Cardiac ventricle fibroblast (primary cell): ENCODE measurements around the gene PCDHGA9. TPM values are rescaled to one million over a fixed set of nuclear protein-coding genes. Genes with fewer than 3 reads are reported as not detected.

Experiments
- total RNA-seq: library from RNA; depleted of rRNA; stranded (reverse); fragments of >200 nt; gene quantifications from 2 replicates; pipeline ENCODE4 v1.2.3, GENCODE V29; 2015

The PCDHGA9 gene
- total RNA-seq, 1 donor from 2014 or later, result 6.2 TPM

DNA sequence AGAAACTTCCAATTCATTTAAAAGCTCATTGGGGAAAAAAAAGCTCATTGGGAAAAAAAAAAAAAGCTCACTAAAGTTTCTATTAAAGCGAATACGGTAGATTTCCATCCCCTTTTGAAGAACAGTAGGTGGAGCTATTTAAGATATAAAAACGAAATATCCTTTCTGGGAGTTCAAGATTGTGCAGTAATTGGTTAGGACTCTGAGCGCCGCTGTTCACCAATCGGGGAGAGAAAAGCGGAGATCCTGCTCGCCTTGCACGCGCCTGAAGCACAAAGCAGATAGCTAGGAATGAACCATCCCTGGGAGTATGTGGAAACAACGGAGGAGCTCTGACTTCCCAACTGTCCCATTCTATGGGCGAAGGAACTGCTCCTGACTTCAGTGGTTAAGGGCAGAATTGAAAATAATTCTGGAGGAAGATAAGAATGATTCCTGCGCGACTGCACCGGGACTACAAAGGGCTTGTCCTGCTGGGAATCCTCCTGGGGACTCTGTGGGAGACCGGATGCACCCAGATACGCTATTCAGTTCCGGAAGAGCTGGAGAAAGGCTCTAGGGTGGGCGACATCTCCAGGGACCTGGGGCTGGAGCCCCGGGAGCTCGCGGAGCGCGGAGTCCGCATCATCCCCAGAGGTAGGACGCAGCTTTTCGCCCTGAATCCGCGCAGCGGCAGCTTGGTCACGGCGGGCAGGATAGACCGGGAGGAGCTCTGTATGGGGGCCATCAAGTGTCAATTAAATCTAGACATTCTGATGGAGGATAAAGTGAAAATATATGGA, 27.9 kb downstream of the PCDHGA9 start, which contains the start of gene PCDHGA12:
TSS of gene PCDHGA12 (plus strand) at position 176 of the 782 bp plus-strand sequence. CDS start at position 429, 253 bp downstream.

Other genes with a start within 250 kb of the PCDHGA9 start
- gene PCDHB7, start 230.1 kb upstream of the PCDHGA9 start, total RNA-seq, result 1.2 and 1.3 TPM in 2 replicates
- 0.12 and 1.1 TPM in 2 replicates for gene PCDHB8, start 225.0 kb upstream of the PCDHGA9 start, total RNA-seq
- 0.81 and 1.0 TPM in 2 replicates for gene PCDHB16, start 220.4 kb upstream of the PCDHGA9 start, total RNA-seq
- gene PCDHB9, start 215.6 kb upstream of the PCDHGA9 start, total RNA-seq, result 0.56 and 1.0 TPM in 2 replicates
- gene PCDHB10, start 210.4 kb upstream of the PCDHGA9 start, total RNA-seq, result 0.56 and 1.2 TPM in 2 replicates
- 0.34 and 0.62 TPM in 2 replicates for gene PCDHB11, start 203.2 kb upstream of the PCDHGA9 start, total RNA-seq
- gene PCDHB12, start 194.1 kb upstream of the PCDHGA9 start, total RNA-seq, result 0.29 and 0.56 TPM in 2 replicates
- 1.4 and 1.7 TPM in 2 replicates for gene PCDHB13, start 188.9 kb upstream of the PCDHGA9 start, total RNA-seq
- 1.2 and 2.5 TPM in 2 replicates for gene PCDHB14, start 179.4 kb upstream of the PCDHGA9 start, total RNA-seq
- gene PCDHB15, start 157.4 kb upstream of the PCDHGA9 start, total RNA-seq, result 1.6 and 1.7 TPM in 2 replicates
- gene SLC25A2, start 98.7 kb upstream of the PCDHGA9 start, total RNA-seq, result 0.12 TPM in 1 of 2 replicates, not detected in the other
- 47.1 and 52.2 TPM in 2 replicates for gene TAF7, start 82.0 kb upstream of the PCDHGA9 start, total RNA-seq
- 0.19 and 1.3 TPM in 2 replicates for gene PCDHGA1, start 72.3 kb upstream of the PCDHGA9 start, total RNA-seq
- gene PCDHGA2, start 64.0 kb upstream of the PCDHGA9 start, total RNA-seq, result 3.5 and 5.2 TPM in 2 replicates
- 5.1 and 8.1 TPM in 2 replicates for gene PCDHGA3, start 58.9 kb upstream of the PCDHGA9 start, total RNA-seq
- gene PCDHGB1, start 52.7 kb upstream of the PCDHGA9 start, total RNA-seq, result 1.6 and 2.6 TPM in 2 replicates
- gene PCDHGA4, start 47.8 kb upstream of the PCDHGA9 start, total RNA-seq, result 5.8 and 6.8 TPM in 2 replicates
- gene PCDHGB2, start 42.8 kb upstream of the PCDHGA9 start, total RNA-seq, result 4.5 and 6.7 TPM in 2 replicates
- 3.0 and 3.1 TPM in 2 replicates for gene PCDHGA5, start 38.6 kb upstream of the PCDHGA9 start, total RNA-seq
- gene PCDHGB3, start 32.5 kb upstream of the PCDHGA9 start, total RNA-seq, result 3.2 and 3.8 TPM in 2 replicates
- gene PCDHGA6, start 28.9 kb upstream of the PCDHGA9 start, total RNA-seq, result 6.9 and 10.2 TPM in 2 replicates
- gene PCDHGA7, start 20.0 kb upstream of the PCDHGA9 start, total RNA-seq, result 9.9 and 10.7 TPM in 2 replicates
- gene PCDHGB4, start 15.1 kb upstream of the PCDHGA9 start, total RNA-seq, result 14.1 and 14.6 TPM in 2 replicates
- 1.4 and 1.5 TPM in 2 replicates for gene PCDHGA8, start 10.1 kb upstream of the PCDHGA9 start, total RNA-seq
- 32.0 and 38.0 TPM in 2 replicates for gene PCDHGB5, start 4.8 kb upstream of the PCDHGA9 start, total RNA-seq
- 2.6 and 3.6 TPM in 2 replicates for gene PCDHGB6, start 5.2 kb downstream of the PCDHGA9 start, total RNA-seq
- 8.7 and 11.3 TPM in 2 replicates for gene PCDHGA10, start 10.2 kb downstream of the PCDHGA9 start, total RNA-seq
- gene PCDHGB7, start 14.9 kb downstream of the PCDHGA9 start, total RNA-seq, result 19.9 and 21.6 TPM in 2 replicates
- 15.6 and 18.8 TPM in 2 replicates for gene PCDHGA11, start 18.3 kb downstream of the PCDHGA9 start, total RNA-seq
- gene PCDHGA12, start 27.7 kb downstream of the PCDHGA9 start, total RNA-seq, result 41.9 and 43.9 TPM in 2 replicates
- 95.9 and 108 TPM in 2 replicates for gene PCDHGC3, start 73.2 kb downstream of the PCDHGA9 start, total RNA-seq
- gene PCDHGC4, start 82.3 kb downstream of the PCDHGA9 start, total RNA-seq, result 1.1 and 26.8 TPM in 2 replicates
- 2.1 and 2.9 TPM in 2 replicates for gene PCDHGC5, start 86.3 kb downstream of the PCDHGA9 start, total RNA-seq
- gene DIAPH1, start 216.2 kb downstream of the PCDHGA9 start, total RNA-seq, result 26.5 and 32.1 TPM in 2 replicates
- gene HDAC3, start 234.1 kb downstream of the PCDHGA9 start, total RNA-seq, result 32.7 and 38.1 TPM in 2 replicates
- gene RELL2, start 234.2 kb downstream of the PCDHGA9 start, total RNA-seq, result 0.44 and 1.9 TPM in 2 replicates
- gene FCHSD1, start 248.6 kb downstream of the PCDHGA9 start, total RNA-seq, result 6.5 and 6.7 TPM in 2 replicates